DMS53 treated with DMSO at 0.1 percent for 48 hours (cell line): Measurements from ENCODE around the gene POLA1.

Source experiments
- DNase-seq: peaks from one replicate; lab custom pipeline; 2025; ENCODE audit not compliant: unreplicated experiment; lab: John Stamatoyannopoulos, UW

POLA1 gene

DNA sequence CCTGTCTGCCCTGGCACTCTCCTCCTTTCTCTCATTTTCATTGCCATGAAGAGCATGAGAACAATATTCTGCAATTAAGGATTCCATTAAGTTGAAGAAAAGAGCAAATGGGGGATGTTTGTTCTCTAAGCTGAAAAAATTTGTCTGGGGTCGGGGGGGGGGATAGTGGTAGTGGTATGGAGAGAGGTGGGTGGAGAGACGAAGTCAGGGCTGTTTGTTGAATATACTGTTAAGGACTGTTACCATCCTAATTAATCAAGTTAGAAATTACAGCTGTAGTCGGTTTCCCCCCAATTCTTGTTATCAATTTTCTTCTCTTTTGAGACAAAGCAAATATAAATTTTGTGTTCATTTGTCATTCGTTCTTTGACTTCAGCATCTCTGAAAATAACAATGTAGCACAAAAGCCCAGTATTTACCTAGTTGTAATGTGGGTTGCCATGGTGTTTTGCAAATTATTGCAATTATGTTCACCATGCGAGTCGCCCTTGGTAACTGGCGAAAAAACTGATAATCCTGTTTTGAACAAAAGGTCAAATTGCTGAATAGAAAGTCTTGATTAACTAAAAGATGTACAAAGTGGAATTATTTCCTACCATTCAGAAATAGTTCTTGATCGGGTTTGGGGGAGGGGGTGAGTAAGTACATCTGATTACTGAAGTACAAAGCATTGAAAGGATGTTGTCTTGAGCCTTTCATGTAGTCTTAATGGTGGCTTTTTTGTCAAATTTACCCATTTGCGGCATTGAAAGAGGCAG, 183.0 kb downstream of the POLA1 start:
- DNase-seq: no peak

DNA sequence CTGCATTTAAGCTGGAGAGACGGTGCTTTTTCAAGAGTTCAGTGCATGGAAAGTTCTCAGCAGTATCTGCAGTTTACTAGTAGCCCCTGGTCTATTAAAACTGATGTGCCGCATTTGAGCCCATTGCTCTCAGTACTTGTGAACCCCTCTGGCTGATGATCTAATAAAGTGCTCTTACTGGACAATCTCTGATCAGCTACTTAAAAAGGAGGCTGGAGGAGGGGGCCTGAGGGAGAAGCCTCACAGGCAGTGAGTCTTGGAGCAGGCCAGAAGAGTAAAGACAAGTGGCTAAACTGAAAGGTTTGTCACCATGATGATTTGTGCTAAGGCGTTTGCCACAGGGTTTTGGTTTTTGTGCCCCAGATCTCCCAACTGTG, 183.6 kb downstream of the POLA1 start:
- DNase-seq: no peak

DNA sequence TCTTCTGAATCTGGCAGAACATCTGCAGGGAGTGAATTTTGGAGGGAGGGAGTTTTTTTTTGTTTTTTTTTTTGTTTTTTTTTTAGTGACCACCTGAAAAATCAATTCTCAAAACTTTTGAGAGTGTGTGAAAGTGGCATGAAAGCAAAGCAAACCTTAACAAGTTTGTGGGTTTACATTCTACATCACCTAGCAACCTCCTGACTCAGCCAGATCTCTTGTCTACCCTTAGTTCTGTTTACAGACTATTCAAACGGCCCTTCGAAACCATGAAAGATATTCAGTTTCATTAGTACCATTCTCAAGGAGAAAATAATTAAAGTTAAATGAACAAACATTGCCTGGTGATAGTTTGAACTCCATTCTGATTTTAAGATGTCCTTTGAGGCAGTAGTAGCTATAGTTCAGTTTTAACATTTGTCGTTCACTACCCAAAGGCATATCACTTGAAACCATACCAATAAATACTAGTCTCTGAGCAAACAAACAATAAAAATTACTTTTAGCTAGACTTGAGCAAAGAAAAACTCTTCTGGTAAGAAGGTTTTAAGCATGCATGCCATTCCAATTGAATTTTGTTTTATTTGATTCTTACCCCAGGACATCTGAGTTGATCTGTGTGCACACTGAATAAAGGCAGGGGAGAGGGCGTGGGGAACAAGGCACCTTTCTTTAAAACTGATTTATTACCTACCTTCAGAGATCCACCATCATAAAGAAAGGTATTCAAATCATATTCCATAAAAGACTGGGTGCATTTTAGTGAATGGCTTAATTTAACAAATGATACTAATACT, 184.3 kb downstream of the POLA1 start:
- no peak for DNase-seq

DNA sequence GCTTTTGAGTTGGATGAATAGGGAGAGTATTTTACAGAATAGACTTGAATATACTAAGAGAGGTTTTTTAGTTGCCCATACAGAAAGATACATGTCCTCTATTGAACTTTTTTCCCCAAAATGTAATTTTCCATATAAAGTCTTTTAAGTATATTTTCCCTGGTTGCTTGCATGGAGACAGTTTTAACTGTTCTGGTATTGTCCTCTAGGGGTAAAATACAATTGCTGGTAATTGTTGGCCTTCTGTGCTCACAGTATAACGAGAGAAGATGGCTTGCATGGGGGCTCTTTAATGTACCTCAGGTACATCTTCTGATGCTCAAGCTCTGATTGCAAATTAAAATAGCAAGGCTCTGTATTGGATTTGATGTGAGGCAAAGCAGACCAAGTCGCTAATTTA, 186.0 kb downstream of the POLA1 start:
- no peak for DNase-seq

DNA sequence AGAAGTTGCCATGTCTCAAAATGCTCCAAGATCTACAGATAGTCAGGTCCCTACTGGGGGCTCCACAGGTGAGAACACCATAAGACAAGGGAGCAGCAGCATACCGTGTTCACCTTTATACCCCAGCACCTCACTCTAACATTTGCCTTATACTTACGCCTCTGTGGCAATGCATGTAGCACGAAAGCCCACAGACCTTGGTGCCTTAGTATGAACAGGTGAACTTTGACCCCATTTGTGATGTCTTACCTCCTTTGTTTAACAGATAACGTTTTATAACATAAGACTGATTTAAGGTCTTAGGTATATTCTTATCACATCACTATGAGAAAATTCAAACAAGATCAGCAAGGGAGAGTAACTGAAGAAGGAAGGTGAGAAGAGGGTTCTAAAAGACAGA, 193.2 kb downstream of the POLA1 start:
- no peak for DNase-seq

DNA sequence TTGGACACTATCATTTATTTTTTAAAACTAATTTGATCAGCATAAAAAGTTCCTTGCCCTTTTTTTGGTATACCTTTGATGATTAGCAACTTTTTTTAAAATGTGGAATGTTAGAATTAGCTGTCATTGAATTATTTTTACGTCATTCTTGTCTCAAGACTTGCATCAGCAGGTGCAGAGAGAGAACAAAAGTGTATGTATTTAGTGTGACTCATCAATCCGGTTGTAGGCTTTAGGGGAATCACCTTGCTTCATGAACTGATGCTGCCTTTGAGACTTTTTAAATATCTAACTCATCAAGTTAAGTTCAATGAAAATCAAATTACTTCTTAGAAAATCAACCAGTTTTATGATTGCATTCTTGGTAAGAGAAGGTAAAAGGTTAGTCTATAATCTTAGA, 197.0 kb downstream of the POLA1 start:
- DNase-seq: peak; percentile 84

DNA sequence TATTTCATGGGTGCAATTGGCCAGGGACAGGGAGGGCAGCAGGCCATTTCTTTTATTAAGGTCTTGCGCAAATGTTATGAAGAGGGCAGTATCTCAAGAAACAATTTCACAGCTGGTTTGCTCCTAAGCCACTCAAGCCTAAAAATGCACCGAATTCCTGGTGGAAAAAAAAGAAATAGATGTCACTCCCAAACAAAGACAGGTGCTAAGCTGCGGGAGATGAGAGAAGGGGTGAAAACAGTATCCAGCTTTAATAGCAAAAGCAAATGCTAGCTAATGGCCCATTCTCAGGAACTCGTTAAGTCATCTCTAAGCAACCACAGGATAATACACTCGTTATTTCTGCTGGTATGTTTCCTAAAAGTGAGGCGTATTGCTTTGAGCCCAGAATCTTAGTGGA, 205.7 kb downstream of the POLA1 start:
- DNase-seq: no peak

DNA sequence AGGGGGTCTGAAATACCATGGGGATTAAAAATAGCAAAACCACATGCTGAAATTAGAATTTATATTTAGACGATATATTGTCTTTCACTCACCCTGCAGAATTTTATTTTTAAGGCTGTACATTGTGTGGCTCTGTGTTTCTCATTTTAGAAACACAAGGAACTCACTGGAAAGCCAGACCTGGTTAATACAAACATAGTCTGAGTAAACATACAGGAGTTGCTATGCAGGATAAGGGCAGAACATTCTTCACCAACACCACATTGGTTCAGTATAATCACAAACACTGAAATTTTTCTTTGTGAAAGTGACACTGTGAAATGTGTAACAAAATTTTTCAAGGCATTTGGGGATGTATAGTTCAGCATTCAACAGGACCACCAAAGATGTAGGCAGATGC, 206.5 kb downstream of the POLA1 start:
- DNase-seq: no peak

DNA sequence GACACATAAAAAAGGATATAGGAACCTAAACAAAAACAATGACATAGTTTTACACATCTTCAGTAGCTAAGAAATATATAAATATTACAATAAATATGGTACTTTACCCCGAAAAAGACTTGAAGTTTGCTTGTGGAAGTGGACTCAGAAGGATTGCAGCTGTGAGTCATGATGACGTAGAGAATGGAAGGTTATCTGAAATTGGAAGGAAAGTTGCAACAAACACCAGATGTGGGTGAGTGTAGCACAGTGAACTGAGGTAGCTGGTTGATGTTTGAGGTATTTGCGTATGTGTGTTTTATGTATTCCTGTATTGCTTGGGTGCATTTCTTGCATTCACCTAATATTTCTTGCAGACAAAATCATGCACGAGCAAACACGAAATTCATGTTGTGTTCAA, 209.1 kb downstream of the POLA1 start:
- DNase-seq: no peak

DNA sequence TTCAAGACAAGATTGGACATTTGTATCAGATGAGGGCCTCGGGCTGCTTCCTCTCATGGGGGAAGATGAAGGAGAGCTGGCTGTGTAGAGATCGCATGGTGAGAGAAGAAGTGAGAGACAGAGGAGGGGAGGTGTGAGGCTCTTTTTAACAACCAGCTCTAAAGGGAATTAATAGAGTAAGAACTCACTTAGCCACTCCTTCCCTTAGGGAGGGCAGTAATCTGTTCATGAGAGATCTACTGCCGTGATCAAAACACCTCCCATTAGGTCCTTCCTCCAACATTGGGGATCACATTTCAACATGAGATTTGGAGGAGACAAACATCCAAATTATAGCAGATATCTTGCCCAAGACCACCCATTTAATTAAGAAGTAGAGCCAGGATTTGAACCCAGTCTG, 225.0 kb downstream of the POLA1 start:
- DNase-seq: no peak

DNA sequence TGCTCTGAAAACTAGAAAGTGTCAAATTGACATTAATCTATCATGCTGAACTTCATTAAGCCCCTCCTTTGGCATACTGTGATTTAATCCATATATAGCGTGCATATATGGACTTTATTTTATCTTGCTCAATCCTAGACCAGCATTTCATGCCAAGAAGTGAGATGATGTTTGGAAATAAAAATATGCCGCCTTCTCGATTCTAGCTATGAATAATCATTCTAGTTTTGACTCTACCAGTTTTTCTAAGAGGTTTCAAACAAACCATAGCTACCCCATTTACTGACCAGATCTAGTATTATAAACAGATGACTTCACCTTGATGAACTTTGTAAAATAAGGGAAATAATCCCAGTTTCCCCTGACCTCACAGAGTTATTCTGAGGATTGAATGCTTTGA, 227.1 kb downstream of the POLA1 start:
- no peak for DNase-seq

DNA sequence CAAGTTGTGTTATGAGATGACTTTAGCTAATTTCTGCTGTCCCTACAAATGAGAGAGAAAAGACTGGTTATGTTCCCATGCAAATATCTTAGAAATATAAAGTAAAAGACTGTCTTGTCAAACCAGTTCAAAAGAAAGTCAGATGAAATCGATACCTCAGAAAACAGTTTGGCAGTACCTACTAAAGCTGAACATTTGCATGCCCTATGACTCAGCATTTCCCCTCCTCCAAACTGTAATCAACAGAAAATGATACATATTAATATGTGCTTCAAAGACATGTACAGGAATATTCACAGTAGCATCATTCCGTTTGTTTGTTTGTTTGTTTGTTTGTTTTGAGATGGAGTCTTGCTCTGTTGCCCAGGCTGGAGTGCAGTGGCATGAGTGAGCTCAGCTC, 231.7 kb downstream of the POLA1 start:
- no peak for DNase-seq

DNA sequence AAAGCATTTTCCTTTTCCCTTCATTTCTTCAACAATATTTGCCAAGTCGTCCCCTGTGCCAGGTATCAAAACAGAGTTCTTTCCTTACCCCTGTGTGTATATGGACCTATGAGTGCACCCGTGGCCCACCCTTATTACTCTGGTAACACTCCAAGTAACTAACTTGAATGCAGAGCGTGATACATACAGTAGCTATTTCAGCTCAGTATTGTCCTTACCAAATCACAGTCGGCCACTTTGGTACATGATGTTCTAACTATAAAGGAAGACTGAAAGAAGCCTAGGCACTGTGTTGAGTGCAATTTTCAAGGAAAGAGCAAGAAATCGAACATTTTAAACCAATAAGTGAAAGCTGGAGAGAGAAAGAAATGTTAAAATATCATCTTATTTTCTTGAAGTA, 233.7 kb downstream of the POLA1 start:
- no peak for DNase-seq

DNA sequence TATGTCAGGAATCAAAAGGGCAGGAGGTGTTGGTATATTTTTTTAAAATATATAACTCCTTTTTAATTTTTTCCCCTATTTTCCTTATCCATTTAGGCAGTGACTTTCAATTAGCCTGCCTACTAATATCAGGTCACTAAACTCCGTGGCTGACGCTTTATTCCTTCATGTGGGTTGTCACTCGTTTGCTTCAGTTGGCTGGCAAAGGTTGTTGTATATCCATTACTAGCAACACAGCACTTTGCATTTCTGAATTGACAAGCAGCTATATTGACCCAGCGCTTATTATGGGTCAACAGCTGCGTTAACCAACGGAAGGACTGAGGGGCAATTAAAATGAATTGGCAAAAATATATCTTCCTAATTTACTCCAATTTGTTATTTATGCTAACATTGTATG, 234.4 kb downstream of the POLA1 start:
- no peak for DNase-seq

DNA sequence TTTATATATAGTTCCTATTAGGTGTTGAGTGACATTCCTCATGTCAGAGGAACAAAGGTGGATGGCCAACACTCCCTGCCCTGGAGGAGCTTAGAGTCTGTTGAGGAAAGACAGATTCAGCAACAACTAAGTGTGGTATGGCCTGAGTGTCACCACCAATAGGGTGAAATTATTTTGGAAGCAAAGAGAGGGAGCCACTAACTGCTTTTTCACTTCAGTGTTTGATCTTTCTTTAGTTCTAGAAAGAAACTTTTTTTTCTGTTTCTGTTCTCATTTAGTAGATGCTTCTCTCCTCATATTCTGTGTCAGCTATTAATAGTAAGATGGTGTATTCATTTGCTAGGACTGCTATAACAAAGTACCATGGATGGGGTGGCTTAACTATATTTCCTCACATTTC, 240.6 kb downstream of the POLA1 start:
- DNase-seq: no peak

DNA sequence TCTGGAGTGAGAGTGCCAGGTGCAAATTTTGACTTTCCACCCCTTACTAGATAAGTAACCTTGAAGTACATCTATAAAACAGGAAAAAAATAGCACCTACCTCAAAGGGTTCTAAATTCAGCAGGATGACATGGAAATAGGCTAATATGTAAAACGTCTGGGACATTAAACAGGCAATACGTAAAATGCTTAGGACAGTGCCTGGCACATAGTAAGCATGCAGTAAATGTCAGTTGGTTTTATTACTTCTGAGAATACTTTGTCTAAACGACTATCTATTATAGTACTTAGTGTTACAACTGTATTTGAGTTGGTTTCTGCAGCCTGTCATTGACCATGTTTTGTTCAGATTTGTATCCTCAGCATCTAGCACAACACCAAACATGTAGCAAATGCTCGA, 251.3 kb downstream of the POLA1 start:
- no peak for DNase-seq

DNA sequence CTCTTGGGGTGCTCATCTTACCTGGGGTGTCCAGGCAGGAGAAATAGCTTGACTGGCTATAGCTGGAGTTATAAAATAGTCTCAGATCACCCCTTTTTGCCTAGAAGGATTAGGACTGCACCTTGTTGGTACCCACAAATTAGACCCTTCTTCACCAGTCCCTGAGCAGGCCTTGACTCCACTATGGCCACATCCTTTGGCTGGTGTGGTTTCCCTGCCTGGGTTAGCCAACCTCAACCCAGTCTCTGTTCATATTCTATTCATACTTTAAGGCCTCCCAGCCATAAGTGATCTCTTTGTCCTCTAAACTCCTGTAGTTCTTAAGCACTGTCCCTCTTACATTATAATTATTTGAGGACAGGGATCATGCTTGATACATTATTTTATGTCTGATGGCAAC, 252.7 kb downstream of the POLA1 start:
- DNase-seq: no peak

DNA sequence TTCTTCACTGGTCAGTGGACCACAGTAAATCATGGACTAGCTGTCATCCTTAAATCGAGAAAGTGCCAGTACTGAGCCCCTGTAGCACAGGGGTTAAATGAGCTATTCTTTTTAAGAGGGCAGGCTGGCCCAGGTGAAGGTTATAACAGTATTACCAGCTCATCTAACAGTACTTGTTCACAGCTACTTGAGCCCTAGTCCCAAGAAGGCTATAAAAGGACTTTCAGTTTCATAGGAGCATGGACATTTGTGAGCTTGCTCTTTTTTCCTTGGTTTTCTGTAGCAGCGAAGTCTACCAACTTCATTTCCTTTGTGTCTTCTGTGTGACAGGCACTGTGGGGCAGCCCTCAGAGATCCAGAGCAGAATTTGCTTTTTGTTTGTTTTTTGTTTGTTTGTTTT, 261.0 kb downstream of the POLA1 start:
- DNase-seq: no peak

DNA sequence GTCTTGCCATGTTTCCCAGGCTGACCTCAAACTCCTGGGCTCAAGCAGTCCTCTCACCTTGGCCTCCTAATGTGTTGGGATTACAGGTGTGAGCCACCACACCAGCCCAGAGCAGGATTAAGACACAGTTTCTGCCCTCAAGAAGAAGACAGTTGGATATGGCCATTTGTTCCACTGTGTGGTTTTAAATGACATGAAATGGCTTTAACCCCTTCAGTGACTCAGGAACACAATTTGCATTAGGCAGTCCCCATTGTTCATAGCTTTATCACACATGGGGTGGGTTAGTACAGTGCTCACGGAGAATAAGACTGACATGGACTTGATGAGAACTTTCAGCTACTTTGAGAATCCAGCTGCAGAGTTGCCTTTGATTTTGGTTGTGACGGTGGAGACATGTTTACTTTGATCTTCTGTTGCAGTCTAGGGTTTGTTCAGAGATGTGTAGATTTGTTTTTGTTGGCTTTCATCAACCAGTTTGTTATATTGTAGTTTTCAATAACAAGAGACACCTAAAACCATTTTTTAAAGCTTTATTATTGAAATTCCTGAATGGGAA, 261.7 kb downstream of the POLA1 start:
- DNase-seq: no peak

DNA sequence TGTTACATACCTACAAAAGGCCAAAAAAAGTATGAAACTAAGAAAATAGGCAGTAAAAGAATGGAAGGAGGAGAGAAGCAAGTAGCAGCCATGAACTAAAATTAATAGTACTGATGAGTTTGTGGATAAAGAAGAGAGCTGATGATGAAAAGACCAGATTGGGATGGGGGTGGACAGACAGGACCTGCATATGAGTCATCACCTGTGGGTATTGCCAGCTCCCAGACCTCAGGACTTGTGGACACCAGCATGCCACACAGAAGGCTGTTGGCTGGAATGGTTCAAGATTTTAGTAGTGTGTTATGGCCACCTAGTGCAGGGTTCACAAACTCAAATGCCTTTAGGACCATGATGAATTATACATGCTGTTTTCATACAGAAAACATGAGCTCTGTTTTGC, 263.1 kb downstream of the POLA1 start:
- no peak for DNase-seq

DNA sequence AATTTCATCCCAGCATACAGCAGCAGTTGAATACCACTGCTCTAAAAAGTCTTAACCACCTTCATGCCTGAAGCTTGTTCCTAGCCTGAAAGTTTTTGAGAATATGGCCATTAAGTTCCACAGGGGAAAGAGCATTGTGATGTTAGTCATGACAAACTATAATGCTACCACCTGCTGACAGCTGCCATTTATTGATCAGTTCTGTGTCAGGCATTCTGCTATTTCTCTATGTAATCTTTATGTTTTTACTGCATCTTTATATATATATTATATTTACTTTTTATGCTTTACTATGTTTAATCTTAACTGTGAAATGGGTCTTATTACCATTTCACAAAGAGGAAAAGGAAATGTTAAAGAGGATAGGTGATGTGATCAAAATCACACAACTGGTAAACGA, 268.1 kb downstream of the POLA1 start:
- no peak for DNase-seq

DNA sequence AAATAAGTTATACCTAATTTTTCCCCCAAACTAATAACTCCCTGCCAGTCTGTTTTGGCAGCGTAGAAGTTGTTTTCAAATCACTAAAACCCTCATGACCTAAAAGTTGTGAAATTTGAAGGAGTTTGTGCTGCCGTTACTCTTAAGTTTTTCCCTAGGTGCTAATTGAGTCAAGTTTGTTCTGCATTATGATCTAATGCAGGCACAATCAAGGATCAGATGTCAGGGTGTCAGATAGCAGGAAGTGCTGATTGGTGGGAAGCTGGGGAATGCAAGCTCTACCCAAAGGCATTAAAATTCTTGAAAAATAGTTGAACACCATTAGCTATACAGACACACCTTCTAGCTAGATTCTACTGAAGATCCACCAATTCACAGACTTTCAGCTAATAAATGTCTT, 270.1 kb downstream of the POLA1 start:
- no peak for DNase-seq
